Measurements from ENCODE around the gene TRAM2. TPM values are rescaled to one million over a fixed set of nuclear protein-coding genes. Genes with fewer than 3 reads are reported as not detected.

TRAM2 gene
- total and polyA plus RNA-seq, 4 donors, result 7.3 to 20.3 (median 13.0) TPM

DNA sequence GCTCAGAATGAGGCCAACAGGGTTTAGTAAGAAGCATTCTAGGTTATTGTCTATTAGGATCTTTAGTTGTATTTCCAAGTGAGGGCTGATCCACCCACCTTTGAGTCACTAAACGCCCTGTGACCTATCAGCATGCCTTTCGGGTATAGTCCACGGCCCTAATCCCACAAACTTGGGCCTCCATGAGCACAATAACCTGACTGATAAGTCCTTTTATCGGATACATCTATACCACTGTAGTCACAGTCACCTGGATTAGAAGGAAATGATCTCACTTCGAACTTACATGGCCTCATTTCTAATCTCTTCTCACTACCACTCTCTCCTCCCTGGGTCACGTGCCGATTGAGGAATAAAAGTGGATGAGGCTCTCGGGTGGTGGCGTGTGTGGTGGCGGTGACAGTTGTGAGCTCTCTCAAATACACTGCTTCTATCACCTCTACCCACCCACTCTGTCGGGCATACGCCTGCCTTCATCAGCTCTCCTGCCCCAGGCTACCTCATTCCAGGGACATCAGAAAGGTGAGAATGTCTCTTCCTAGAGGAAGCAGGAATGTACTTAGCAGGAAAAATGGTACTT lies 65.2 kb downstream of the TRAM2 start:
- TF ChIP-seq, protein P1, sequence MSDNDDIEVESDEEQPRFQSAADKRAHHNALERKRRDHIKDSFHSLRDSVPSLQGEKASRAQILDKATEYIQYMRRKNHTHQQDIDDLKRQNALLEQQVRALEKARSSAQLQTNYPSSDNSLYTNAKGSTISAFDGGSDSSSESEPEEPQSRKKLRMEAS (IDR thresholded peaks at IDR 0.05), result no peak
- TF ChIP-seq, protein P2, sequence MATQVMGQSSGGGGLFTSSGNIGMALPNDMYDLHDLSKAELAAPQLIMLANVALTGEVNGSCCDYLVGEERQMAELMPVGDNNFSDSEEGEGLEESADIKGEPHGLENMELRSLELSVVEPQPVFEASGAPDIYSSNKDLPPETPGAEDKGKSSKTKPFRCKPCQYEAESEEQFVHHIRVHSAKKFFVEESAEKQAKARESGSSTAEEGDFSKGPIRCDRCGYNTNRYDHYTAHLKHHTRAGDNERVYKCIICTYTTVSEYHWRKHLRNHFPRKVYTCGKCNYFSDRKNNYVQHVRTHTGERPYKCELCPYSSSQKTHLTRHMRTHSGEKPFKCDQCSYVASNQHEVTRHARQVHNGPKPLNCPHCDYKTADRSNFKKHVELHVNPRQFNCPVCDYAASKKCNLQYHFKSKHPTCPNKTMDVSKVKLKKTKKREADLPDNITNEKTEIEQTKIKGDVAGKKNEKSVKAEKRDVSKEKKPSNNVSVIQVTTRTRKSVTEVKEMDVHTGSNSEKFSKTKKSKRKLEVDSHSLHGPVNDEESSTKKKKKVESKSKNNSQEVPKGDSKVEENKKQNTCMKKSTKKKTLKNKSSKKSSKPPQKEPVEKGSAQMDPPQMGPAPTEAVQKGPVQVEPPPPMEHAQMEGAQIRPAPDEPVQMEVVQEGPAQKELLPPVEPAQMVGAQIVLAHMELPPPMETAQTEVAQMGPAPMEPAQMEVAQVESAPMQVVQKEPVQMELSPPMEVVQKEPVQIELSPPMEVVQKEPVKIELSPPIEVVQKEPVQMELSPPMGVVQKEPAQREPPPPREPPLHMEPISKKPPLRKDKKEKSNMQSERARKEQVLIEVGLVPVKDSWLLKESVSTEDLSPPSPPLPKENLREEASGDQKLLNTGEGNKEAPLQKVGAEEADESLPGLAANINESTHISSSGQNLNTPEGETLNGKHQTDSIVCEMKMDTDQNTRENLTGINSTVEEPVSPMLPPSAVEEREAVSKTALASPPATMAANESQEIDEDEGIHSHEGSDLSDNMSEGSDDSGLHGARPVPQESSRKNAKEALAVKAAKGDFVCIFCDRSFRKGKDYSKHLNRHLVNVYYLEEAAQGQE (IDR thresholded peaks at IDR 0.05), result no peak
- TF ChIP-seq HNF4A (conservative IDR thresholded peaks at IDR 0.05) (no peak), NR2F2 (IDR thresholded peaks at IDR 0.05) (no peak), JUND (IDR thresholded peaks at IDR 0.05) (no peak), RXRA (IDR thresholded peaks at IDR 0.05) (no peak), HNF4G (IDR thresholded peaks at IDR 0.05) (no peak), GABPA (IDR thresholded peaks at IDR 0.05 in 1 of 2, conservative IDR thresholded peaks at IDR 0.05 in 1 of 2) (no peak), FOXA2 (IDR thresholded peaks at IDR 0.05) (no peak), FOXA1 (IDR thresholded peaks at IDR 0.05) (no peak), YY1 (IDR thresholded peaks at IDR 0.05) (no peak), TAF1 (conservative IDR thresholded peaks at IDR 0.05) (no peak), RAD21 (IDR thresholded peaks at IDR 0.05) (no peak), SP1 (IDR thresholded peaks at IDR 0.05) (no peak), EGR1 (IDR thresholded peaks at IDR 0.05; ENCODE audit: low read depth in 2 of 2) (no peak)
- TF ChIP-seq, protein P3, sequence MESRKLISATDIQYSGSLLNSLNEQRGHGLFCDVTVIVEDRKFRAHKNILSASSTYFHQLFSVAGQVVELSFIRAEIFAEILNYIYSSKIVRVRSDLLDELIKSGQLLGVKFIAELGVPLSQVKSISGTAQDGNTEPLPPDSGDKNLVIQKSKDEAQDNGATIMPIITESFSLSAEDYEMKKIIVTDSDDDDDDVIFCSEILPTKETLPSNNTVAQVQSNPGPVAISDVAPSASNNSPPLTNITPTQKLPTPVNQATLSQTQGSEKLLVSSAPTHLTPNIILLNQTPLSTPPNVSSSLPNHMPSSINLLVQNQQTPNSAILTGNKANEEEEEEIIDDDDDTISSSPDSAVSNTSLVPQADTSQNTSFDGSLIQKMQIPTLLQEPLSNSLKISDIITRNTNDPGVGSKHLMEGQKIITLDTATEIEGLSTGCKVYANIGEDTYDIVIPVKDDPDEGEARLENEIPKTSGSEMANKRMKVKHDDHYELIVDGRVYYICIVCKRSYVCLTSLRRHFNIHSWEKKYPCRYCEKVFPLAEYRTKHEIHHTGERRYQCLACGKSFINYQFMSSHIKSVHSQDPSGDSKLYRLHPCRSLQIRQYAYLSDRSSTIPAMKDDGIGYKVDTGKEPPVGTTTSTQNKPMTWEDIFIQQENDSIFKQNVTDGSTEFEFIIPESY (IDR thresholded peaks at IDR 0.05), result no peak
- TF ChIP-seq, protein P4, sequence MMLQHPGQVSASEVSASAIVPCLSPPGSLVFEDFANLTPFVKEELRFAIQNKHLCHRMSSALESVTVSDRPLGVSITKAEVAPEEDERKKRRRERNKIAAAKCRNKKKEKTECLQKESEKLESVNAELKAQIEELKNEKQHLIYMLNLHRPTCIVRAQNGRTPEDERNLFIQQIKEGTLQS (IDR thresholded peaks at IDR 0.05), result no peak
- TF ChIP-seq, protein P5, sequence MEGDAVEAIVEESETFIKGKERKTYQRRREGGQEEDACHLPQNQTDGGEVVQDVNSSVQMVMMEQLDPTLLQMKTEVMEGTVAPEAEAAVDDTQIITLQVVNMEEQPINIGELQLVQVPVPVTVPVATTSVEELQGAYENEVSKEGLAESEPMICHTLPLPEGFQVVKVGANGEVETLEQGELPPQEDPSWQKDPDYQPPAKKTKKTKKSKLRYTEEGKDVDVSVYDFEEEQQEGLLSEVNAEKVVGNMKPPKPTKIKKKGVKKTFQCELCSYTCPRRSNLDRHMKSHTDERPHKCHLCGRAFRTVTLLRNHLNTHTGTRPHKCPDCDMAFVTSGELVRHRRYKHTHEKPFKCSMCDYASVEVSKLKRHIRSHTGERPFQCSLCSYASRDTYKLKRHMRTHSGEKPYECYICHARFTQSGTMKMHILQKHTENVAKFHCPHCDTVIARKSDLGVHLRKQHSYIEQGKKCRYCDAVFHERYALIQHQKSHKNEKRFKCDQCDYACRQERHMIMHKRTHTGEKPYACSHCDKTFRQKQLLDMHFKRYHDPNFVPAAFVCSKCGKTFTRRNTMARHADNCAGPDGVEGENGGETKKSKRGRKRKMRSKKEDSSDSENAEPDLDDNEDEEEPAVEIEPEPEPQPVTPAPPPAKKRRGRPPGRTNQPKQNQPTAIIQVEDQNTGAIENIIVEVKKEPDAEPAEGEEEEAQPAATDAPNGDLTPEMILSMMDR (IDR thresholded peaks at IDR 0.05; ENCODE audit: low read depth, low read length, missing input control), result no peak
- no peak for DNase-seq (ENCODE audit: low spot score)
- 86% methylated on average over 12 of the region's 12 CpGs for WGBS
- Histone ChIP-seq H3K27ac (ENCODE audit: low read depth in 1 of 2, low read length in 2 of 2) (peak overlapping the region; percentile 32 to 42), H3K36me3 (ENCODE audit: control insufficient read depth in 4 of 4, insufficient read depth in 3 of 4, low read depth in 1 of 4, low read length in 3 of 4) (peaks cover 7 to 28% (median 20%) of the 10 kb centered on the region in 4 donors), H3K9ac (ENCODE audit: low read depth in 1 of 2, low read length in 2 of 2) (no peak overlapping the region), H3K4me3 (ENCODE audit: low read depth in 1 of 3, low read length in 3 of 3) (no peak overlapping the region), H3K27me3 (ENCODE audit: control insufficient read depth in 4 of 4, insufficient read depth in 4 of 4, low read length in 3 of 4) (no peaks in the 10 kb centered on the region), H3K9me3 (ENCODE audit: control insufficient read depth in 4 of 4, low read length in 3 of 4) (no peaks in the 10 kb centered on the region), H3K4me1 (ENCODE audit: control insufficient read depth in 4 of 4, insufficient read depth in 4 of 4, low read length in 3 of 4) (peaks cover 0 to 1% (median under 1%) of the 10 kb centered on the region in 4 donors)

Measured in liver (tissue), 9 donors.